ENCODE data around the gene SPO11.

The SPO11 gene

DNA sequence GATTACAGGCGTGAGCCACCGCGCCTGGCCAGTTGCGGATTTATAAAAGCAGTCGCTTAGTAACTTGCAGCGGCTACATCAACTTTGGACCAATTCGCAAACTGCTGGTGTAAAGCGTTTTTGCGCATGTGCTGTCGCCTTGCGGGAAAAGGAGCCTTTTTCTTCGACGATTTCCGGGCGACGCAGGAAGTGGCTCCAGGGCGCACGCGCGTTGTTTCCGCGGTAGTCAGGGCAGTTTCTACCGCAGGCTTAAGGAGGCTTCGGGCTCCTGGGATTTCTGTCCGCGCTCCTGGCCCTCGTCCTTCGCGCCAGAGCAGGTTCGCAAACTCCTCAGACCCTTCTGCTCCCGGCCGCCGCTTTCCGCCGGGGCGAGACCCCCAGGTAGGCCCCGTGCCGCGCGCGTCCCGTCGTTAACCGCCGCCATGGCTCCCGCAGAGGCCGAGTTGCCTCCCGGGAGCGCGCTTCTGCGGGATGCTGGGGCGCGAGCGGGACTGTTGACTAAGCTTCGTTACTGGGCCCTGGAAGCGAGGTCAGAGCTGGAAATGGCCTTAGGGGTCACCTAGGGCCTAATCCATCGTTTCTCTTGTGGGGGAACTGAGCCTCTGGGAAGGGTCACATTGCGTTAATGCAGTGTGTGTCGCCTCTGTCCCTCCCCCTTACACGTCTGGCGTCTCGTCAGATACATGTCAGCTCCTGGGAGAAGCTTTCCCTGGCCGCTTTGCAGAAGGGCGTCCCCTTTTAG is 21.6 kb downstream of the SPO11 start, which contains the start of gene RAE1:
Gene RAE1 (plus strand): TSS at position 214 of the 742 bp plus-strand sequence. CDS start 2,784 bp downstream, outside the sequence.
- POLR2A ChIA-PET, result interaction anchor here (1.2 to 1.5 kb wide), 2 partner anchors 16 to 172 kb away, joined by 3 read pairs; no protein-coding TSS in a partner anchor

GRCh38 chr20:57352305-57352704 is 22.7 kb downstream of the SPO11 start:
- TF ChIP-seq, protein P1, sequence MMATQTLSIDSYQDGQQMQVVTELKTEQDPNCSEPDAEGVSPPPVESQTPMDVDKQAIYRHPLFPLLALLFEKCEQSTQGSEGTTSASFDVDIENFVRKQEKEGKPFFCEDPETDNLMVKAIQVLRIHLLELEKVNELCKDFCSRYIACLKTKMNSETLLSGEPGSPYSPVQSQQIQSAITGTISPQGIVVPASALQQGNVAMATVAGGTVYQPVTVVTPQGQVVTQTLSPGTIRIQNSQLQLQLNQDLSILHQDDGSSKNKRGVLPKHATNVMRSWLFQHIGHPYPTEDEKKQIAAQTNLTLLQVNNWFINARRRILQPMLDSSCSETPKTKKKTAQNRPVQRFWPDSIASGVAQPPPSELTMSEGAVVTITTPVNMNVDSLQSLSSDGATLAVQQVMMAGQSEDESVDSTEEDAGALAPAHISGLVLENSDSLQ (IDR thresholded peaks at IDR 0.05), result no peak
- TF ChIP-seq ELF4 (IDR thresholded peaks at IDR 0.05) (no peak), ARNT (IDR thresholded peaks at IDR 0.05) (no peak), TARDBP (IDR thresholded peaks at IDR 0.05) (no peak), SP1 (IDR thresholded peaks at IDR 0.05) (no peak), FOXA1 (IDR thresholded peaks at IDR 0.05) (no peak), LEF1 (IDR thresholded peaks at IDR 0.05; ENCODE audit: borderline replicate concordance) (no peak), ZNF384 (IDR thresholded peaks at IDR 0.05) (no peak), SUZ12 (IDR thresholded peaks at IDR 0.05) (no peak), HDGF (IDR thresholded peaks at IDR 0.05; ENCODE audit: borderline replicate concordance) (no peak), NFRKB (IDR thresholded peaks at IDR 0.05) (no peak), FOXM1 (IDR thresholded peaks at IDR 0.05; ENCODE audit: borderline replicate concordance) (no peak), FOXK2 (IDR thresholded peaks at IDR 0.05) (no peak), CTBP1 (IDR thresholded peaks at IDR 0.05; ENCODE audit: borderline replicate concordance) (no peak), BHLHE40 (IDR thresholded peaks at IDR 0.05; ENCODE audit: borderline replicate concordance) (no peak)
- ChIA-PET POLR2A (interaction anchor here (1.2 kb wide), 1 partner anchor 171 kb away, joined by 3 read pairs; no protein-coding TSS in a partner anchor), CTCF (no interaction called here)
- DNase-seq (ENCODE audit: extremely low spot score), result no peak

More for the DNA sequence above, 21.6 kb downstream of the SPO11 start, which contains the start of gene RAE1:
- DNase-seq (ENCODE audit: extremely low spot score), result peak; percentile 88
- TF ChIP-seq LEF1 (IDR thresholded peaks at IDR 0.05; ENCODE audit: borderline replicate concordance), result no peak
- no peak for TF ChIP-seq FOXK2 (IDR thresholded peaks at IDR 0.05)
- no peak for TF ChIP-seq CTBP1 (IDR thresholded peaks at IDR 0.05; ENCODE audit: borderline replicate concordance)
- no peak for TF ChIP-seq SUZ12 (IDR thresholded peaks at IDR 0.05)
- no peak for TF ChIP-seq HDGF (IDR thresholded peaks at IDR 0.05; ENCODE audit: borderline replicate concordance)
- no peak for TF ChIP-seq BHLHE40 (IDR thresholded peaks at IDR 0.05; ENCODE audit: borderline replicate concordance)
- TF ChIP-seq, protein P1 (IDR thresholded peaks at IDR 0.05), result no peak
- no peak for TF ChIP-seq ARNT (IDR thresholded peaks at IDR 0.05)
- TF ChIP-seq ELF4 (IDR thresholded peaks at IDR 0.05), result peak; percentile 43; the same call in 1 of the 2 replicates
- TF ChIP-seq SP1 (IDR thresholded peaks at IDR 0.05), result no peak
- no peak for TF ChIP-seq ZNF384 (IDR thresholded peaks at IDR 0.05)
- no peak for TF ChIP-seq NFRKB (IDR thresholded peaks at IDR 0.05)
- TF ChIP-seq L3MBTL2 (conservative IDR thresholded peaks at IDR 0.05), result peak; percentile 94
- TF ChIP-seq FOXM1 (IDR thresholded peaks at IDR 0.05; ENCODE audit: borderline replicate concordance), result no peak
- no peak for TF ChIP-seq TARDBP (IDR thresholded peaks at IDR 0.05)
- TF ChIP-seq FOXA1 (IDR thresholded peaks at IDR 0.05), result no peak
- CTCF ChIA-PET, result no interaction called here

GRCh38 chr20:57353351-57353750 is 23.7 kb downstream of the SPO11 start:
- DNase-seq (ENCODE audit: extremely low spot score), result no peak
- CTCF ChIA-PET, result no interaction called here
- TF ChIP-seq FOXM1 (IDR thresholded peaks at IDR 0.05; ENCODE audit: borderline replicate concordance), result no peak
- TF ChIP-seq ELF4 (IDR thresholded peaks at IDR 0.05), result no peak
- no peak for TF ChIP-seq CTBP1 (IDR thresholded peaks at IDR 0.05; ENCODE audit: borderline replicate concordance)
- no peak for TF ChIP-seq ARNT (IDR thresholded peaks at IDR 0.05)
- no peak for TF ChIP-seq BHLHE40 (IDR thresholded peaks at IDR 0.05; ENCODE audit: borderline replicate concordance)
- no peak for TF ChIP-seq ZNF384 (IDR thresholded peaks at IDR 0.05)
- no peak for TF ChIP-seq NFRKB (IDR thresholded peaks at IDR 0.05)
- TF ChIP-seq, protein P1 (IDR thresholded peaks at IDR 0.05), result no peak
- POLR2A ChIA-PET, result no interaction called here

- DNase-seq (ENCODE audit: extremely low spot score), result no peak
- ChIA-PET POLR2A (no interaction called here), CTCF (no interaction called here)
- TF ChIP-seq LEF1 (IDR thresholded peaks at IDR 0.05; ENCODE audit: borderline replicate concordance), result no peak
- no peak for TF ChIP-seq ELF4 (IDR thresholded peaks at IDR 0.05)
- TF ChIP-seq ARNT (IDR thresholded peaks at IDR 0.05), result no peak
- TF ChIP-seq L3MBTL2 (conservative IDR thresholded peaks at IDR 0.05), result no peak
- TF ChIP-seq TARDBP (IDR thresholded peaks at IDR 0.05), result no peak
- no peak for TF ChIP-seq ZNF384 (IDR thresholded peaks at IDR 0.05)
- no peak for TF ChIP-seq SP1 (IDR thresholded peaks at IDR 0.05)
- TF ChIP-seq BHLHE40 (IDR thresholded peaks at IDR 0.05; ENCODE audit: borderline replicate concordance), result no peak
- TF ChIP-seq FOXK2 (IDR thresholded peaks at IDR 0.05), result no peak
- TF ChIP-seq SUZ12 (IDR thresholded peaks at IDR 0.05), result no peak
- no peak for TF ChIP-seq FOXM1 (IDR thresholded peaks at IDR 0.05; ENCODE audit: borderline replicate concordance)
- TF ChIP-seq, protein P1 (IDR thresholded peaks at IDR 0.05), result no peak
- TF ChIP-seq CTBP1 (IDR thresholded peaks at IDR 0.05; ENCODE audit: borderline replicate concordance), result no peak
- no peak for TF ChIP-seq NFRKB (IDR thresholded peaks at IDR 0.05)
These were observed 31.9 kb downstream of the SPO11 start for GRCh38 chr20:57361517-57361916.

GRCh38 chr20:57364451-57364850 is 34.8 kb downstream of the SPO11 start:
- TF ChIP-seq CTBP1 (IDR thresholded peaks at IDR 0.05; ENCODE audit: borderline replicate concordance), result no peak
- no peak for TF ChIP-seq NFRKB (IDR thresholded peaks at IDR 0.05)
- TF ChIP-seq L3MBTL2 (conservative IDR thresholded peaks at IDR 0.05), result no peak
- TF ChIP-seq BHLHE40 (IDR thresholded peaks at IDR 0.05; ENCODE audit: borderline replicate concordance), result no peak
- TF ChIP-seq ELF4 (IDR thresholded peaks at IDR 0.05), result no peak
- no peak for TF ChIP-seq FOXM1 (IDR thresholded peaks at IDR 0.05; ENCODE audit: borderline replicate concordance)
- no peak for TF ChIP-seq TARDBP (IDR thresholded peaks at IDR 0.05)
- no peak for TF ChIP-seq ZNF384 (IDR thresholded peaks at IDR 0.05)
- no peak for TF ChIP-seq LEF1 (IDR thresholded peaks at IDR 0.05; ENCODE audit: borderline replicate concordance)
- TF ChIP-seq ARNT (IDR thresholded peaks at IDR 0.05), result no peak
- no peak for TF ChIP-seq SP1 (IDR thresholded peaks at IDR 0.05)
- TF ChIP-seq SUZ12 (IDR thresholded peaks at IDR 0.05), result no peak
- TF ChIP-seq HDGF (IDR thresholded peaks at IDR 0.05; ENCODE audit: borderline replicate concordance), result no peak
- no peak for TF ChIP-seq FOXA1 (IDR thresholded peaks at IDR 0.05)
- no peak for TF ChIP-seq FOXK2 (IDR thresholded peaks at IDR 0.05)
- POLR2A ChIA-PET, result no interaction called here
- CTCF ChIA-PET, result interaction anchor here (1.0 kb wide), 1 partner anchor 13 kb away, joined by 6 read pairs; no protein-coding TSS in a partner anchor
- no peak for DNase-seq (ENCODE audit: extremely low spot score)

Measured in HEK293T (cell line).